Right lobe of liver (tissue), 6 donors: ENCODE data around the gene ZDHHC7. TPM values are rescaled to one million over a fixed set of nuclear protein-coding genes. Genes with fewer than 3 reads are reported as not detected.
"Not testable (repeated sequence)": the region's sequence is repeated elsewhere in the genome, so short reads cannot be mapped to it uniquely, and the experiment has no call there.

Experiments used
- ATAC-seq, 4 donors: fragments of 200-7000 bp; cut with Tn5 transposase; one replicate each; pipeline ENCODE4 v1.9.1; 2020; ENCODE audit warnings: mild to moderate bottlenecking in 4 of 4, moderate library complexity in 4 of 4
- DNase-seq, 3 donors: peaks; one replicate each; pipeline ENCODE4 v3.0.0-alpha.2; 2020
- H3K27ac ChIP-seq, 3 donors: fragments of 200-600 bp; one replicate each; pipeline ENCODE4 v1.8.0; 2022
- H3K27me3 ChIP-seq, 2 donors: fragments of 200-600 bp; one replicate each; pipeline ENCODE4 v1.8.0; 2022
- H3K36me3 ChIP-seq, 4 donors: fragments of 200-600 bp; sonication (generic) in 1 of 4; one replicate each; pipeline versions ENCODE4 v1.5.1 to v1.8.0; 2017 to 2022; ENCODE audit warnings: control low read depth in 1 of 4
- H3K4me1 ChIP-seq, 4 donors: fragments of 200-600 bp; sonication (generic) in 1 of 4; one replicate each; pipeline versions ENCODE4 v1.5.1 to v1.8.0; 2017 to 2022; ENCODE audit warnings: control low read depth in 1 of 4
- H3K4me3 ChIP-seq, 3 donors: fragments of 200-600 bp; one replicate each; pipeline ENCODE4 v1.8.0; 2022
- H3K9me3 ChIP-seq, 4 donors: fragments of 200-600 bp; sonication (generic) in 1 of 4; one replicate each; pipeline versions ENCODE4 v1.5.1 to v1.8.0; 2017 to 2022; ENCODE audit warnings: control low read depth in 1 of 4
- CTCF ChIP-seq, 4 donors: fragments of 200-600 bp in 3 of 4; fragments of 450-650 bp in 1 of 4; IDR thresholded peaks; one replicate each; pipeline versions ENCODE4 v1.5.1 to v1.8.0; 2016 to 2022; ENCODE audit warnings: antibody characterized with exemption in 4 of 4, mild to moderate bottlenecking in 2 of 4
- POLR2A ChIP-seq: fragments of 450-650 bp; IDR thresholded peaks from one replicate; pipeline ENCODE4 v1.6.1; 2017; ENCODE audit warnings: antibody characterized with exemption, mild to moderate bottlenecking
- WGBS: methylation state at CpG from one replicate; pipeline ENCODE4 v1.1.6; 2018; ENCODE audit warnings: low coverage, low lambda C conversion rate; ENCODE audit not compliant: insufficient coverage; ENCODE audit errors: missing lambda C conversion rate; 5-methylcytosine and 5-hydroxymethylcytosine counted together
- intact Hi-C, 2 donors: fragments of 100-400 bp; cut with DNase I; formaldehyde crosslinking; loops; one replicate each; pipeline versions ENCODE4 v1.11.2 to v1.14.1; 2022
- total RNA-seq, 6 experiments: library from RNA; depleted of rRNA in 2 of 6; stranded (reverse); fragments of >200 nt in 2 of 6; fragmentation: NEBNext Ultra II Directional in 3 of 6; extraction: Animal tissue kit (Norgen Biotek cat#: 25700) in 3 of 6; gene quantifications; one replicate each; pipeline versions ENCODE4 v1.1.0 to v1.2.4, GENCODE V29; 2016 to 2023
- donor health status: DM: no; HTN: yes; CAD: no.
- donor health status: DM: no; HTN: no; CAD: no.
- donor health status: DM: no; HTN: no; CAD: no.
- donor health status: DM: no; HTN: yes; CAD: no.
- donor health status: DM: no; HTN: yes; CAD: no.

The ZDHHC7 gene
- total RNA-seq, 6 experiments from 2014 or later, result 10.7 to 27.5 (median 19.0) TPM

GRCh38 chr16:85056211-85056748, 44.9 kb upstream of the ZDHHC7 start:
- Histone ChIP-seq H3K4me3 (no peak overlapping the region), H3K36me3 (no peaks in the 10 kb centered on the region), H3K4me1 (peaks cover 0 to 20% (median 0%) of the 10 kb centered on the region in 4 donors), H3K9me3 (no peaks in the 10 kb centered on the region), H3K27ac (peak overlapping the region; percentile 6 to 69 (median 55)), H3K27me3 (no peaks in the 10 kb centered on the region)
- no peak for DNase-seq
- TF ChIP-seq POLR2A (no peak), CTCF (IDR thresholded peaks at IDR 0.05) (peak in 3 of 4 donors; percentile 25 to 33 (median 28))
- ATAC-seq, result peak in 3 of 4 donors; percentile 52 to 60 (median 57)
- 93% methylated on average over 10 of the region's 16 CpGs for WGBS
- intact Hi-C loops, result no loop called here

- WGBS, result 34% methylated on average over 9 of the region's 14 CpGs
- TF ChIP-seq CTCF (IDR thresholded peaks at IDR 0.05) (no peak), POLR2A (peak; percentile 14)
- H3K9me3 ChIP-seq, result no peaks in the 10 kb centered on the region
- no peaks in the 10 kb centered on the region for H3K27me3 ChIP-seq
- peak in 1 of 3 donors; percentile 52 for DNase-seq
- peak overlapping the region; percentile 6 to 69 (median 55) for H3K27ac ChIP-seq
- peak overlapping the region in 2 of 3 donors; percentile 9 to 20 for H3K4me3 ChIP-seq
- H3K4me1 ChIP-seq, result peaks cover 0 to 20% (median 0%) of the 10 kb centered on the region in 4 donors
- ATAC-seq, result peak; percentile 89 to 93 (median 92)
- H3K36me3 ChIP-seq, result no peaks in the 10 kb centered on the region
- intact Hi-C loops, result no loop called here
These were observed 44.3 kb upstream of the ZDHHC7 start for GRCh38 chr16:85055493-85056210.

DNA sequence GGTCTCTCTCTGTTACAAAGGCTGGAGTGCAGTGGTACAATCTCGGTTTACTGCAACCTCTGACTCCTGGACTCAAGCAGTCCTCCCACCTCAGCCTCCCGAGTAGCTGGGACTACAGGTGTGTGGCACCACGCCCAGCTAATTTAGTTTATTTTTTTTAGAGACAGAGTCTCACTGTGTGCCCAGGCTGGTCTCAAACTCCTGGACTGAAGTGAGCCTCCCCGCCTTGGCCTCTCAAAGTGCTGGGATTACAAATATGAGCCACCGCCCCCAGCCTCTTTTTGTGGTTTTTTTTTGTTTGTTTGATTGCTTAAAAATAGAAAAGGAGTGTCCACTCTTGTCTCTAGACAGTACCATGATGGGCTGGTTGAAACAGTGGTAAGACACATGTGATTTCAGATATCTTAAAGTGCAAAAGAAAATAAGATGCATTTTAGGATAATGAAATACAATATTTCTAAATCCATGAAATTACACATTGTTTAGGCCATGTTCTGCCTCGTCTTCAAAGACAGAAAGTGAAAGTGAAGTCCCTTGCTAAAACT, 43.7 kb upstream of the ZDHHC7 start:
- no peak for DNase-seq
- Histone ChIP-seq H3K4me1 (peaks cover 0 to 20% (median 0%) of the 10 kb centered on the region in 4 donors), H3K36me3 (no peaks in the 10 kb centered on the region), H3K9me3 (no peaks in the 10 kb centered on the region), H3K27me3 (no peaks in the 10 kb centered on the region), H3K4me3 (peak overlapping the region; percentile 6 to 20 (median 9)), H3K27ac (peak overlapping the region; percentile 34 to 69 (median 55))
- TF ChIP-seq CTCF (IDR thresholded peaks at IDR 0.05) (no peak), POLR2A (no peak)
- intact Hi-C loops, result no loop called here
- 47% methylated on average over 6 of the region's 6 CpGs for WGBS
- ATAC-seq, result peak in 1 of 4 donors; percentile 11

DNA sequence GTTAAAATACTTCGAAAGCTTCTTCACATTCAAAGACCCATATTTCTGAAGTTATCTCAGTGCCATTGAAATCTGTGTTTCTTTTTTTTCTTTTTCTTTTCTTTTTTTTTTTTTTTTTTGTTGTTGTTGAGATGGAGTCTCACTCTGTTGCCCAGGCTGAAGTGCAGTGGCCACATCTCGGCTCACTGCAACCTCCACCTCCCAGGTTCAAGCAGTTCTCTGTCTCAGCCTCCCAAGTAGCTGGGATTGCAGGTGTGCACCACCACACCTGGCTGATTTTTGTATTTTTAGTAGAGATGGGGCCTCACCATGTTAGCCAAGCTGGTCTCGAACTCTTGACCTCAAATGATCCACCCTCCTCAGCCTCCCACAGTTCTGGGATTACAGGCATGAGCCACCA, 43.0 kb upstream of the ZDHHC7 start:
- 71% methylated on average over 2 of the region's 3 CpGs for WGBS
- H3K9me3 ChIP-seq, ATAC-seq, H3K27ac ChIP-seq, H3K4me3 ChIP-seq, H3K27me3 ChIP-seq, DNase-seq, intact Hi-C loops, H3K36me3 ChIP-seq: not testable (repeated sequence)
- peaks cover 0 to 19% (median 0%) of the 10 kb centered on the region in 4 donors for H3K4me1 ChIP-seq

- Histone ChIP-seq H3K4me1 (peaks cover 0 to 13% (median 0%) of the 10 kb centered on the region in 4 donors), H3K4me3 (no peak overlapping the region), H3K36me3 (no peaks in the 10 kb centered on the region), H3K27ac (no peak overlapping the region), H3K9me3 (no peaks in the 10 kb centered on the region), H3K27me3 (no peaks in the 10 kb centered on the region)
- TF ChIP-seq CTCF (IDR thresholded peaks at IDR 0.05) (no peak), POLR2A (no peak)
- DNase-seq (no peak), ATAC-seq (no peak)
- WGBS, result 82% methylated on average over 9 of the region's 10 CpGs
- intact Hi-C loops, result no loop called here
These were observed 41.2 kb upstream of the ZDHHC7 start for GRCh38 chr16:85052536-85052935.
